NCI-H146 (cell line): ENCODE data around the gene COQ6.
A peak's percentile ranks its signal among the peaks of the same experiment; 100 is the strongest.
"Not testable (repeated sequence)": the region's sequence is repeated elsewhere in the genome, so short reads cannot be mapped to it uniquely, and the experiment has no call there.

Experiments
- DNase-seq: peaks from one replicate; lab custom pipeline; 2025; lab: John Stamatoyannopoulos, UW

The COQ6 gene

DNA sequence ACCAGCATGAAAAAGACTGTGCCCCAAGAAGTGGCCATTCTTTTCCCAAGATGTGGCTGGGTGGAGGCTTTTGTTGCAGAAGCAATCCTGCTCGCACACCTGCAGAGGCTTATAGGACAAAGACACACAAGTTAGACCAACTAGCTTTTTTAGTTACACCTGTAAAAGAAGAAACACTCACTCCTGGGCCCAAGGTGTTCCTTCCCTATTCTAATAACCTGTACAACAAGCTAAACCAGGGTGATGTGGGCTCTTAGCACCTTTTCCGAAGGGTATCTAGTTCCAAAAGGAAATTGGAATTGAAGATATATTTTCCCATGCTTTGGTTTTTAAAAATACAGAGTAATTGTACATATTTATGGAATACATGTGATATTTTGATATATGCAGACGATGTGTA, 38.0 kb downstream of the COQ6 start:
- DNase-seq: no peak

- not testable (repeated sequence) for DNase-seq
These were observed 38.6 kb downstream of the COQ6 start for GRCh38 chr14:73988656-73989055.

GRCh38 chr14:73991092-73991491, 41.0 kb downstream of the COQ6 start:
- DNase-seq: no peak

- not testable (repeated sequence) for DNase-seq
These were observed 44.8 kb downstream of the COQ6 start for GRCh38 chr14:73994926-73995325.

- DNase-seq: no peak
These were observed 45.9 kb downstream of the COQ6 start for GRCh38 chr14:73995977-73996378.

- no peak for DNase-seq
These were observed 46.6 kb downstream of the COQ6 start for GRCh38 chr14:73996731-73997107.

DNA sequence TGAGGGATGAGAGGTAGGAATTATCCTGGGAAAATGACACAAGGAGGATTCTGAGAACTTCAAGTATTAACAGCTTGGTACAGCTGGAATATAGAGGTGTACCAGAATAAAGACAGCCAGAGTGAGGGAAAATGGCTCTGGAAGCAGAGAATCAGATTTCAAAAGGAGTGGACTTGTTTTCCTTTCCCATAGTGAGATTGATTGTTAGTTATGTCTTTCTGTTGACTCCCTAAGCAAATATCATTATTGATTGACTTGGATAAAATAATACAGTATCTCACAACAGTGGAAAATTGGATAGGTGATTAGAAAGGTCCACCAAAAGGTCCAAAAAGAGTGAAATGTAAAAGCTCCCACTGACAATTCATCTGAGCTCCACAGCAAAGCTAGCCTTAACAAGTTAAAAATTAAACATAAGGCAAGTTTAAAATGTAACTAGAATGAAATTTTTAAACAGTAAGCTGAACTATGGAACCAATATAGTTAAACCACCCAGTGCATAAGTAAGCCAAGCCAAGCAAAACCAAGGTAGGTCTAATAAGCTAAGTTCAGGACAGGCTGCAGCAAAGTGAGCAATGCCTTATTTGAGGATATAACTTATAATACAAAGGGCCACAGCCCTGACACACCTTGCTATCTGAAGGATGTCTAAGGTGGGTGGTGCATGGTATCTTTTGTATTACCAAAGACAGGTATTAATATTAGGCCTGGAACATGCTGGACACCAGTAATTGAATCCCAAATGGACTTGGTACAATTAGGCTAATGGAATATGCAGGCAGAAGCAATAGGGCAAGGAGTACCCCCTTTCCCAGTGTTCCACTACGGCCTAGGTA, 47.2 kb downstream of the COQ6 start:
- DNase-seq: peak; percentile 19

- peak; percentile 64 for DNase-seq
These were observed 47.9 kb downstream of the COQ6 start for GRCh38 chr14:73997944-73998447.

- DNase-seq: no peak
These were observed 48.6 kb downstream of the COQ6 start for GRCh38 chr14:73998726-73999125.

GRCh38 chr14:74005664-74006063, 55.6 kb downstream of the COQ6 start:
- not testable (repeated sequence) for DNase-seq

DNA sequence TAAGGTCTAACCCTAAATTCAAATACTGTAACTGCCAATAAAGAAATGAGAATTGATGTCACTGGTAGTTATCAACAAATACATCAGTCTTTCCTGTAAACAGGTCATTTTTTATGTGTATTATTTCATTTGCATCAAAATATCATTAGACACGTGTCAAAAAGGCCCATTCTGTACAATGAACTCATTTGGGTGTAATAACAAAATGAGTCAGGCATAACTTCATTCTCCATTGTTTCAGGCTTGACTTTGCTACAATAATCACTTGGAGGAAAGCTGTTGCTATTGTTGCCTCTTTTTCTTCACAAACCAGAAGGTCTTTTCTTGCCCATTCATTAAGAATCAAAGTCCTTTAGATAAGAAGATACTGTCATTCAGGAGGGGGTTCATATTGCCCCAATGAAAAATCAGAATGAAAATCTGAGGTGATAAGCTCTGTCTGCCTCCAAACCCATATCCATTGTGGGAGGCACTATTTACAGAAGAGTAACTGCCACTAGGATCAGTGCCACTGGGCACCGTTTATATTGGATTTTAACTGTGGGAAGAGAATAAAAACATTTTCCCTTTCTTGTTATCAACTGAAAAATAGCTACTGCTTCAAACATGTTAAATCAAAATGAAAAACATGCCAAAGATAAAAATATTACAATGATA, 58.9 kb downstream of the COQ6 start:
- DNase-seq: no peak
